ENCODE measurements around the gene NDUFV3. TPM values are rescaled to one million over a fixed set of nuclear protein-coding genes. Genes with fewer than 3 reads are reported as not detected.

Gene NDUFV3
- total and polyA plus RNA-seq, 2 of the 13 experiments (the other 11 are each of a cell fraction or from before 2014, with no cell fraction given): 14.2 to 29.6 TPM

- H3K27me3 ChIP-seq (ENCODE audit: control insufficient read depth in 1 of 2, insufficient read depth in 2 of 2, low read length in 2 of 2): no peaks in the 10 kb centered on the region; a peak in 1 of 5 replicates
- TF ChIP-seq, protein P1, sequence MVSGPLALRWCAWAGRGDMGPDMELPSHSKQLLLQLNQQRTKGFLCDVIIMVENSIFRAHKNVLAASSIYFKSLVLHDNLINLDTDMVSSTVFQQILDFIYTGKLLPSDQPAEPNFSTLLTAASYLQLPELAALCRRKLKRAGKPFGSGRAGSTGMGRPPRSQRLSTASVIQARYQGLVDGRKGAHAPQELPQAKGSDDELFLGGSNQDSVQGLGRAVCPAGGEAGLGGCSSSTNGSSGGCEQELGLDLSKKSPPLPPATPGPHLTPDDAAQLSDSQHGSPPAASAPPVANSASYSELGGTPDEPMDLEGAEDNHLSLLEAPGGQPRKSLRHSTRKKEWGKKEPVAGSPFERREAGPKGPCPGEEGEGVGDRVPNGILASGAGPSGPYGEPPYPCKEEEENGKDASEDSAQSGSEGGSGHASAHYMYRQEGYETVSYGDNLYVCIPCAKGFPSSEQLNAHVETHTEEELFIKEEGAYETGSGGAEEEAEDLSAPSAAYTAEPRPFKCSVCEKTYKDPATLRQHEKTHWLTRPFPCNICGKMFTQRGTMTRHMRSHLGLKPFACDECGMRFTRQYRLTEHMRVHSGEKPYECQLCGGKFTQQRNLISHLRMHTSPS (CRISPR knock-in tag; IDR thresholded peaks at IDR 0.05; ENCODE audit: low read depth): no peak
- TF ChIP-seq ZNF670 (CRISPR knock-in tag; IDR thresholded peaks at IDR 0.05; ENCODE audit: borderline replicate concordance) (no peak), RNF2 (conservative IDR thresholded peaks at IDR 0.05; ENCODE audit: low read depth) (no peak), PAXIP1 (CRISPR knock-in tag; conservative IDR thresholded peaks at IDR 0.05) (no peak), EHMT2 (IDR thresholded peaks at IDR 0.05; ENCODE audit: borderline replicate concordance, low read depth, low read length) (no peak), ZNF749 (CRISPR knock-in tag; IDR thresholded peaks at IDR 0.05; ENCODE audit: borderline replicate concordance) (no peak), ZNF496 (CRISPR knock-in tag; IDR thresholded peaks at IDR 0.05; ENCODE audit: insufficient replicate concordance) (no peak), ZNF570 (CRISPR knock-in tag; IDR thresholded peaks at IDR 0.05; ENCODE audit: borderline replicate concordance) (no peak), ZNF619 (CRISPR knock-in tag; IDR thresholded peaks at IDR 0.05) (no peak), SSRP1 (CRISPR knock-in tag; IDR thresholded peaks at IDR 0.05) (no peak), ZNF225 (CRISPR knock-in tag; IDR thresholded peaks at IDR 0.05) (no peak), BCLAF1 (IDR thresholded peaks at IDR 0.05) (no peak), ZNF235 (CRISPR knock-in tag; IDR thresholded peaks at IDR 0.05; ENCODE audit: borderline replicate concordance) (no peak)
- TF ChIP-seq, protein P2, sequence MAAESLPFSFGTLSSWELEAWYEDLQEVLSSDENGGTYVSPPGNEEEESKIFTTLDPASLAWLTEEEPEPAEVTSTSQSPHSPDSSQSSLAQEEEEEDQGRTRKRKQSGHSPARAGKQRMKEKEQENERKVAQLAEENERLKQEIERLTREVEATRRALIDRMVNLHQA (CRISPR knock-in tag; IDR thresholded peaks at IDR 0.05): no peak
- no peaks in the 10 kb centered on the region for H4K20me1 ChIP-seq (ENCODE audit: insufficient read depth, low read length)
- H3K27ac ChIP-seq (ENCODE audit: extremely low read length, insufficient read depth, low read length): peak overlapping the region; percentile 89
- 86% methylated on average over 6 of the region's 6 CpGs for WGBS (ENCODE audit: low lambda C conversion rate)
- intact Hi-C loops (cut with micrococcal nuclease; ENCODE audit: unreplicated experiment) (no loop called here), in situ Hi-C loops (cut with HindIII; ENCODE audit: extremely low pct_ligation_motif_present, low pct_unique_long_range_greater_than_20kb) (no loop called here)
- no peak for ATAC-seq
- no peak for FAIRE-seq
- H3K9me3 ChIP-seq (ENCODE audit: low read length): no peaks in the 10 kb centered on the region
- peaks cover 26% of the 10 kb centered on the region for H3K4me1 ChIP-seq (ENCODE audit: insufficient read depth, low read length)
- H3K36me3 ChIP-seq (replicated peaks in 1 of 2; ENCODE audit: control insufficient read depth in 1 of 2, insufficient read depth in 2 of 2, low read length in 2 of 2): peaks cover 5 to 10% of the 10 kb centered on the region in 2 experiments; a peak in 3 of 5 replicates
- H3K79me2 ChIP-seq (ENCODE audit: insufficient read depth, low read length): peaks cover 30% of the 10 kb centered on the region
- no peak overlapping the region for H2AFZ ChIP-seq (ENCODE audit: low read length)
- TSS peak; percentile 81 for BruUV-seq (replicated peaks)
- no peak for DNase-seq (ENCODE audit: low spot score)
- CTCF ChIA-PET (ENCODE audit: low intra/inter-chr PET ratio, low total read pairs): no interaction called here
- H3K4me2 ChIP-seq (ENCODE audit: low read depth, low read length): peak overlapping the region; percentile 89
- POLR2A ChIA-PET: interaction anchor here (2.1 kb wide), 1 partner anchor 13 kb away, joined by 17 read pairs; the partner anchor contains the start of gene NDUFV3
- H3K4me3 ChIP-seq (replicated peaks in 1 of 3; ENCODE audit: insufficient read depth in 1 of 3, low read depth in 2 of 3, low read length in 3 of 3): peak overlapping the region; percentile 60 to 93 (median 87)
- peak overlapping the region; percentile 97 for H3K9ac ChIP-seq (ENCODE audit: insufficient read depth, low read depth, low read length)
These were observed 12.8 kb upstream of the NDUFV3 start for GRCh38 chr21:42880352-42880751.
